ENCODE results near the gene BBS5.
"Not testable (repeated sequence)": the region's sequence is repeated elsewhere in the genome, so short reads cannot be mapped to it uniquely, and the experiment has no call there.

- TF ChIP-seq REST (IDR thresholded peaks at IDR 0.05; ENCODE audit: insufficient read depth in 1 of 2, low read depth in 2 of 2, low read length in 2 of 2), result peak in 1 of 2 experiments; percentile 66; a peak in 1 of 4 replicates
- TF ChIP-seq FOXP2 (optimal IDR thresholded peaks at IDR 0.05; ENCODE audit: borderline replicate concordance, extremely low read depth, extremely low read length, insufficient read depth); SIN3A (IDR thresholded peaks at IDR 0.05; ENCODE audit: borderline replicate concordance, insufficient read depth, low read length); POLR2AphosphoS5 (IDR thresholded peaks at IDR 0.05; ENCODE audit: low read depth, low read length); TAF1 (IDR thresholded peaks at IDR 0.05; ENCODE audit: borderline replicate concordance, insufficient read depth, low read length): not testable (repeated sequence)
Measured at GRCh38 chr2:169434236-169434635, 45.1 kb upstream of the BBS5 start.
